Measurements from ENCODE around the gene HBP1. TPM values are rescaled to one million over a fixed set of nuclear protein-coding genes. Genes with fewer than 3 reads are reported as not detected.

Gene HBP1
- total and polyA plus RNA-seq, 2 donors (not counting 1 experiment from before 2014, with no cell fraction given) = 47.2 to 127 TPM

GRCh38 chr7:107213945-107214344, 45.1 kb downstream of the HBP1 start:
- POLR2A ChIA-PET = no interaction called here
- ATAC-seq (ENCODE audit: low read depth) (no peak), DNase-seq (no peak)
- CTCF ChIA-PET = interaction anchor here (0.6 kb wide), 1 partner anchor 63 kb away, joined by 3 read pairs; no protein-coding TSS in a partner anchor
- H2AFZ ChIP-seq (ENCODE audit: insufficient read depth, low read depth, low read length, poor library complexity, severe bottlenecking) = no peak overlapping the region
- Mint-ChIP-seq H3K27ac (no peak overlapping the region), H3K4me3 (no peak overlapping the region), H3K9me3 (ENCODE audit: insufficient read depth) (peaks cover 4% of the 10 kb centered on the region), H3K27me3 (no peaks in the 10 kb centered on the region), H3K4me1 (no peaks in the 10 kb centered on the region)
- H3K9ac ChIP-seq (ENCODE audit: low read length) = no peak overlapping the region
- H3K27ac ChIP-seq (ENCODE audit: low read length in 2 of 2) = no peak overlapping the region
- TF ChIP-seq, protein P1, sequence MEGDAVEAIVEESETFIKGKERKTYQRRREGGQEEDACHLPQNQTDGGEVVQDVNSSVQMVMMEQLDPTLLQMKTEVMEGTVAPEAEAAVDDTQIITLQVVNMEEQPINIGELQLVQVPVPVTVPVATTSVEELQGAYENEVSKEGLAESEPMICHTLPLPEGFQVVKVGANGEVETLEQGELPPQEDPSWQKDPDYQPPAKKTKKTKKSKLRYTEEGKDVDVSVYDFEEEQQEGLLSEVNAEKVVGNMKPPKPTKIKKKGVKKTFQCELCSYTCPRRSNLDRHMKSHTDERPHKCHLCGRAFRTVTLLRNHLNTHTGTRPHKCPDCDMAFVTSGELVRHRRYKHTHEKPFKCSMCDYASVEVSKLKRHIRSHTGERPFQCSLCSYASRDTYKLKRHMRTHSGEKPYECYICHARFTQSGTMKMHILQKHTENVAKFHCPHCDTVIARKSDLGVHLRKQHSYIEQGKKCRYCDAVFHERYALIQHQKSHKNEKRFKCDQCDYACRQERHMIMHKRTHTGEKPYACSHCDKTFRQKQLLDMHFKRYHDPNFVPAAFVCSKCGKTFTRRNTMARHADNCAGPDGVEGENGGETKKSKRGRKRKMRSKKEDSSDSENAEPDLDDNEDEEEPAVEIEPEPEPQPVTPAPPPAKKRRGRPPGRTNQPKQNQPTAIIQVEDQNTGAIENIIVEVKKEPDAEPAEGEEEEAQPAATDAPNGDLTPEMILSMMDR (IDR thresholded peaks at IDR 0.05) = no peak
- TF ChIP-seq EZH2 (IDR thresholded peaks at IDR 0.05; ENCODE audit: borderline replicate concordance, insufficient read depth, low read depth, low read length, poor library complexity, severe bottlenecking) = no peak
- H3K4me3 ChIP-seq (ENCODE audit: control extremely low read depth in 1 of 5, extremely low read depth in 1 of 5, insufficient read depth in 1 of 5, low read depth in 2 of 5, low read length in 4 of 5) = no peak overlapping the region
- peaks cover 0 to 20% (median 14%) of the 10 kb centered on the region in 3 donors for H3K9me3 ChIP-seq (ENCODE audit: control extremely low read depth in 1 of 3, control insufficient read depth in 2 of 3, insufficient read depth in 1 of 3, low read length in 2 of 3)
- intact Hi-C loops (cut with micrococcal nuclease) = no loop called here
- H3K4me1 ChIP-seq (ENCODE audit: control insufficient read depth in 2 of 2, insufficient read depth in 2 of 2, low read length in 2 of 2) = no peaks in the 10 kb centered on the region
- no peaks in the 10 kb centered on the region for H3K27me3 ChIP-seq (replicated peaks in 1 of 4; ENCODE audit: control extremely low read depth in 1 of 4, control insufficient read depth in 3 of 4, insufficient read depth in 4 of 4, low read length in 3 of 4)
- H3K36me3 ChIP-seq (replicated peaks in 1 of 2; ENCODE audit: control extremely low read depth in 1 of 2, control insufficient read depth in 1 of 2, extremely low read depth in 1 of 2, insufficient read depth in 2 of 2, low read length in 1 of 2) = peaks cover 2 to 18% of the 10 kb centered on the region in 2 experiments
- H4K20me1 ChIP-seq (ENCODE audit: control insufficient read depth, insufficient read depth, low read length, poor library complexity, severe bottlenecking) = no peaks in the 10 kb centered on the region
- H3K79me2 ChIP-seq (ENCODE audit: control insufficient read depth, insufficient read depth, low read length) = no peaks in the 10 kb centered on the region
- H3K4me2 ChIP-seq (replicated peaks; ENCODE audit: low read depth, low read length, poor library complexity, severe bottlenecking) = no peak overlapping the region

DNA sequence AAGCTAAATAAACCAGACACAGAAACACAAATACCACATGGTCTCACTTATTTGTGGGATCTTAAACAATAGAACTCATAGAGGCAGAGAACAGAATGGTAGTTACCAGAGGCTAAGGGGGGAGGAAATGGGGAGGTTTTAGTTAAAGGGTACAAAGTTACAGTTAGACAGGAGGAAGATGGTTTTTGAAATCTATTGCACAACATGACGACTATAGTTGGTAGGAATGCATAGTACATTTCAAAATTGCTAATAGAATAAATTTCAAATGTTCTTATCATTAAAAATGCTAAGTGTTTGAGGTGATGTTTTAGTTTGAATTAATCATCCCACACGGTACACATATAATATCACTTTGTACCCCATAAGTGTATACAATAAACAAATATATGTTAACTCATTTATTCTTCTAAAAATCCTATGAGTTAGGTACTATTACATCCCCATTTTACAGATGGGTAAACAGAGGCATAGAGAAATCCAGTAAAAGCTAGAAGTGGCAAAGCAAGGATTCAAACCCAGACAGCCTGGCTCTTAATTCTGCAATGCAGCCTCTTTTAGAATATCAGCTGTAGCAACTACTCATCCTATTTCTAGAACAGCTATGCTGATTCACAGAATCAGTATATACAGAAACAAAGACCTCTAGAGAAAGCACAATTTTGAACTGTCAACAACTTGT, 50.9 kb downstream of the HBP1 start:
- H3K4me3 ChIP-seq (ENCODE audit: control extremely low read depth in 1 of 5, extremely low read depth in 1 of 5, insufficient read depth in 1 of 5, low read depth in 2 of 5, low read length in 4 of 5) = no peak overlapping the region
- no peak overlapping the region for H2AFZ ChIP-seq (ENCODE audit: insufficient read depth, low read depth, low read length, poor library complexity, severe bottlenecking)
- intact Hi-C loops (cut with micrococcal nuclease) = no loop called here
- H3K36me3 ChIP-seq (replicated peaks in 1 of 2; ENCODE audit: control extremely low read depth in 1 of 2, control insufficient read depth in 1 of 2, extremely low read depth in 1 of 2, insufficient read depth in 2 of 2, low read length in 1 of 2) = peaks cover 2 to 16% of the 10 kb centered on the region in 2 experiments
- ChIA-PET CTCF (interaction anchor here (1.4 kb wide), 1 partner anchor 427 kb away, joined by 3 read pairs; no protein-coding TSS in a partner anchor), POLR2A (no interaction called here)
- H3K79me2 ChIP-seq (ENCODE audit: control insufficient read depth, insufficient read depth, low read length) = no peaks in the 10 kb centered on the region
- no peak for TF ChIP-seq EZH2 (IDR thresholded peaks at IDR 0.05; ENCODE audit: borderline replicate concordance, insufficient read depth, low read depth, low read length, poor library complexity, severe bottlenecking)
- TF ChIP-seq, protein P1 (IDR thresholded peaks at IDR 0.05) = no peak
- no peak for ATAC-seq (ENCODE audit: low read depth)
- H3K27me3 ChIP-seq (replicated peaks in 1 of 4; ENCODE audit: control extremely low read depth in 1 of 4, control insufficient read depth in 3 of 4, insufficient read depth in 4 of 4, low read length in 3 of 4) = no peaks in the 10 kb centered on the region
- peaks cover 2% of the 10 kb centered on the region for H3K9me3 Mint-ChIP-seq (ENCODE audit: insufficient read depth)
- no peaks in the 10 kb centered on the region for H4K20me1 ChIP-seq (ENCODE audit: control insufficient read depth, insufficient read depth, low read length, poor library complexity, severe bottlenecking)
- no peak for DNase-seq
- H3K4me2 ChIP-seq (replicated peaks; ENCODE audit: low read depth, low read length, poor library complexity, severe bottlenecking) = no peak overlapping the region
- H3K4me3 Mint-ChIP-seq = no peak overlapping the region
- H3K4me1 Mint-ChIP-seq = no peaks in the 10 kb centered on the region
- H3K4me1 ChIP-seq (ENCODE audit: control insufficient read depth in 2 of 2, insufficient read depth in 2 of 2, low read length in 2 of 2) = no peaks in the 10 kb centered on the region
- no peak overlapping the region for H3K9ac ChIP-seq (ENCODE audit: low read length)
- H3K27me3 Mint-ChIP-seq = no peaks in the 10 kb centered on the region
- WGBS (ENCODE audit: insufficient coverage) = no CpG with 5 or more reads among the region's 2 CpGs
- H3K9me3 ChIP-seq (ENCODE audit: control extremely low read depth in 1 of 3, control insufficient read depth in 2 of 3, insufficient read depth in 1 of 3, low read length in 2 of 3) = peaks cover 0 to 10% (median 3%) of the 10 kb centered on the region in 3 donors
- no peak overlapping the region for H3K27ac ChIP-seq (ENCODE audit: low read length in 2 of 2)
- no peak overlapping the region for H3K27ac Mint-ChIP-seq

Data from B cell (primary cell).